GM12878 (cell line): ENCODE results near the gene PIP4K2B. TPM values are rescaled to one million over a fixed set of nuclear protein-coding genes. Genes with fewer than 3 reads are reported as not detected.

Source experiments
- ATAC-seq: fragments of 200-7000 bp; cut with Tn5 transposase; 3 replicates; pipeline ENCODE4 v1.9.1; 2020; ENCODE audit warnings: mild to moderate bottlenecking, moderate library complexity
- BruUV-seq: library from RNA; stranded (reverse); fragments of 400-500 nt; replicated peaks from 2 replicates; lab custom pipeline; 2021; lab: Mats Ljungman, UMichigan
- CTCF ChIA-PET: fragments of 300-600 bp; sonication (Branson Sonifier 250); formaldehyde crosslinking; extraction: SDS; loops from one replicate; lab custom pipeline; 2021; ENCODE audit warnings: inconsistent platforms; lab: Yijun Ruan, JAX
- POLR2A ChIA-PET: fragments of 350-600 bp; formaldehyde crosslinking; extraction: SDS; loops from one replicate; lab custom pipeline; 2021; ENCODE audit warnings: inconsistent platforms; lab: Charles Lee
- RAD21 ChIA-PET: fragments of 300-600 bp; sonication (Branson Sonifier 250); formaldehyde crosslinking; loops from one replicate; lab custom pipeline; 2023; ENCODE audit warnings: antibody characterized with exemption; ENCODE audit not compliant: unreplicated experiment; lab: Charles Lee
- SMC1A ChIA-PET: fragments of 300-600 bp; sonication (Branson Sonifier 250); formaldehyde crosslinking; loops from one replicate; lab custom pipeline; 2023; ENCODE audit not compliant: unreplicated experiment, uncharacterized antibody; lab: Charles Lee
- DNase-seq: peaks from one replicate; pipeline ENCODE4 v3.0.0-alpha.2; 2011; ENCODE audit warnings: low read depth, low spot score
- FAIRE-seq: peaks from 3 replicates; lab custom pipeline; 2011; peaks lifted over from hg19 to GRCh38; lab: Jason Lieb, UNC
- H2AFZ ChIP-seq: 2 replicates; pipeline ENCODE4 v1.6.0; 2011; ENCODE audit warnings: low read depth, low read length, control low read depth; ENCODE audit not compliant: control insufficient read depth
- H3K27ac ChIP-seq: 2 replicates; pipeline ENCODE4 v1.5.1; 2011; ENCODE audit warnings: control low read depth; ENCODE audit not compliant: control insufficient read depth, insufficient read depth
- H3K27me3 ChIP-seq, 2 experiments: replicated peaks in 1 of 2; 2 replicates each; pipeline versions ENCODE4 v1.6.0 to v1.6.1; 2011; ENCODE audit warnings: low read length in 1 of 2; ENCODE audit not compliant: control insufficient read depth in 2 of 2, insufficient read depth in 2 of 2
- H3K36me3 ChIP-seq, 2 experiments: 2 replicates each; pipeline ENCODE4 v1.5.1; 2011; ENCODE audit warnings: low read length in 1 of 2; ENCODE audit not compliant: control insufficient read depth in 2 of 2, insufficient read depth in 2 of 2
- H3K4me1 ChIP-seq: 2 replicates; pipeline ENCODE4 v1.6.1; 2011; ENCODE audit warnings: mild to moderate bottlenecking, low read length, moderate library complexity, mixed read lengths; ENCODE audit not compliant: control insufficient read depth, insufficient read depth
- H3K4me2 ChIP-seq: 2 replicates; pipeline ENCODE4 v1.6.0; 2011; ENCODE audit warnings: control low read depth; ENCODE audit not compliant: control insufficient read depth, insufficient read depth
- H3K4me3 ChIP-seq: fragments of 200-600 bp; sonication (generic); 2 replicates; pipeline ENCODE4 v1.5.1; 2016
- H3K79me2 ChIP-seq: 2 replicates; pipeline ENCODE4 v1.6.0; 2011; ENCODE audit warnings: low read length; ENCODE audit not compliant: control insufficient read depth, insufficient read depth
- H3K9ac ChIP-seq: 2 replicates; pipeline ENCODE4 v1.8.0; 2011; ENCODE audit warnings: low read length, control low read depth, mixed read lengths; ENCODE audit not compliant: control insufficient read depth, insufficient read depth
- H3K9me3 ChIP-seq: replicated peaks from 3 replicates; pipeline ENCODE4 v1.5.1; 2011; ENCODE audit warnings: mild to moderate bottlenecking, low read length; ENCODE audit not compliant: control insufficient read depth, insufficient read depth
- H4K20me1 ChIP-seq: 2 replicates; pipeline ENCODE4 v1.6.0; 2011; ENCODE audit not compliant: control insufficient read depth, insufficient read depth
- BACH1 ChIP-seq: fragments of 450-650 bp; IDR thresholded peaks from 2 replicates; pipeline ENCODE4 v1.6.1; 2017; ENCODE audit warnings: mild to moderate bottlenecking, borderline replicate concordance
- EGR1 ChIP-seq, 2 experiments: IDR thresholded peaks; 1 replicate in 1 of 2; 2 replicates in 1 of 2; pipeline ENCODE4 v1.6.1; 2011 to 2012; ENCODE audit warnings: low read depth in 2 of 2, low read length in 2 of 2, borderline replicate concordance in 1 of 2, mild to moderate bottlenecking in 1 of 2, moderate library complexity in 1 of 2
- EP300 ChIP-seq, 2 experiments: fragments of 150-350 bp in 1 of 2; IDR thresholded peaks; 2 replicates each; pipeline ENCODE4 v1.6.1; 2011 to 2012; ENCODE audit warnings: low read depth in 2 of 2, low read length in 2 of 2, borderline replicate concordance in 1 of 2, improper control_type of control experiment in 1 of 2, inconsistent platforms in 1 of 2; ENCODE audit not compliant: control insufficient read depth in 1 of 2
- GATAD2B ChIP-seq: fragments of 450-650 bp; conservative IDR thresholded peaks from 2 replicates; pipeline ENCODE4 v1.6.1; 2017; ENCODE audit warnings: low read depth, mild to moderate bottlenecking, moderate library complexity
- HDGF ChIP-seq: fragments of 450-650 bp; IDR thresholded peaks from 2 replicates; pipeline ENCODE4 v1.6.1; 2016; ENCODE audit warnings: antibody characterized with exemption
- HSF1 ChIP-seq: fragments of 150-350 bp; IDR thresholded peaks from 2 replicates; pipeline ENCODE4 v1.6.1; 2014; ENCODE audit warnings: mild to moderate bottlenecking, low read depth, low read length
- NBN ChIP-seq: fragments of 450-650 bp; IDR thresholded peaks from 2 replicates; pipeline ENCODE4 v1.6.1; 2016
- NFIC ChIP-seq: IDR thresholded peaks from 2 replicates; pipeline ENCODE4 v1.6.1; 2012; ENCODE audit warnings: low read depth, mild to moderate bottlenecking, inconsistent platforms, low read length, moderate library complexity
- NKRF ChIP-seq: fragments of 450-650 bp; conservative IDR thresholded peaks from 2 replicates; pipeline ENCODE4 v1.6.1; 2017; ENCODE audit warnings: mild to moderate bottlenecking, moderate library complexity
- NR2F1 ChIP-seq: fragments of 450-650 bp; conservative IDR thresholded peaks from 2 replicates; pipeline ENCODE4 v1.6.1; 2017; ENCODE audit warnings: mild to moderate bottlenecking
- PAX8 ChIP-seq: fragments of 450-650 bp; IDR thresholded peaks from 2 replicates; pipeline ENCODE4 v1.6.1; 2017; ENCODE audit warnings: mild to moderate bottlenecking, moderate library complexity
- POLR2A ChIP-seq: IDR thresholded peaks from 2 replicates; pipeline ENCODE4 v1.6.1; 2011; ENCODE audit warnings: low read depth, mild to moderate bottlenecking, low read length
- RAD21 ChIP-seq: IDR thresholded peaks from 2 replicates; pipeline ENCODE4 v1.6.1; 2011; ENCODE audit warnings: mild to moderate bottlenecking, low read depth, low read length, moderate library complexity; ENCODE audit not compliant: insufficient read depth
- STAT3 ChIP-seq: IDR thresholded peaks from 2 replicates; pipeline ENCODE4 v1.6.1; 2011; ENCODE audit warnings: low read depth, low read length, improper control_type of control experiment
- TARDBP ChIP-seq: IDR thresholded peaks from 2 replicates; pipeline ENCODE4 v1.6.1; 2016; ENCODE audit warnings: borderline replicate concordance
- TBL1XR1 ChIP-seq: IDR thresholded peaks from 2 replicates; pipeline ENCODE4 v1.6.1; 2012; ENCODE audit warnings: low read depth, low read length, improper control_type of control experiment
- ZNF622 ChIP-seq: fragments of 450-650 bp; IDR thresholded peaks from 2 replicates; pipeline ENCODE4 v1.6.1; 2017; ENCODE audit warnings: mild to moderate bottlenecking, inconsistent platforms
- WGBS: methylation state at CpG from one replicate; pipeline ENCODE4 v1.1.6; 2016; ENCODE audit warnings: low lambda C conversion rate; ENCODE audit not compliant: insufficient replicate concordance, insufficient coverage; ENCODE audit errors: missing lambda C conversion rate; 5-methylcytosine and 5-hydroxymethylcytosine counted together
- in situ Hi-C: fragments of 300-500 bp; cut with MboI; formaldehyde crosslinking; loops from 9 replicates; pipeline ENCODE4 v1.14.3; 2018; ENCODE audit warnings: mixed read lengths
- intact Hi-C: fragments of 100-400 bp; cut with micrococcal nuclease; formaldehyde crosslinking; loops from one replicate; pipeline ENCODE4 v1.14.2; 2022; ENCODE audit not compliant: unreplicated experiment
- polyA plus RNA-seq, 11 experiments: library from polyadenylated mRNA; depleted of rRNA in 4 of 11; unstranded in 6 of 11; stranded (reverse) in 5 of 11; fragments of >200 nt; fragmentation: Nextera tagmentation in 4 of 11; fragmentation: Illumina TruSeq in 1 of 11; extraction: Ambion mirVana in 4 of 11; extraction: Trizol in 1 of 11; gene quantifications; 1 replicate in 1 of 11; 2 replicates in 10 of 11; pipeline versions ENCODE4 v1.2.1 to v1.2.3, GENCODE V29; 2011 to 2016; ENCODE audit warnings: inconsistent platforms in 2 of 11, missing spikeins in 2 of 11, low read depth in 1 of 11
- total RNA-seq, 4 experiments: library from RNA; depleted of rRNA in 3 of 4; stranded (reverse); fragments of >200 nt in 3 of 4; fragmentation: Illumina TruSeq in 1 of 4; extraction: Trizol in 1 of 4; gene quantifications; 2 replicates each; pipeline versions ENCODE4 v1.2.1 to v1.2.3, GENCODE V29; 2013 to 2021
- TF ChIP-seq, protein P1 (sequence below): fragments of 450-650 bp; IDR thresholded peaks from 2 replicates; pipeline ENCODE4 v1.6.1; 2017; ENCODE audit warnings: borderline replicate concordance
- TF ChIP-seq, protein P2 (sequence below): fragments of 450-650 bp; IDR thresholded peaks from 2 replicates; pipeline ENCODE4 v1.6.1; 2014; ENCODE audit warnings: mild to moderate bottlenecking

The PIP4K2B gene
- total and polyA plus RNA-seq, 10 of the 15 experiments (the other 5 are each of a cell fraction or from before 2014, with no cell fraction given), result 3.8 to 30.3 (median 18.2) TPM

- Histone ChIP-seq H2AFZ (peak overlapping the region; percentile 55), H3K79me2 (peaks cover 42% of the 10 kb centered on the region), H3K4me3 (peak overlapping the region; percentile 95), H4K20me1 (no peaks in the 10 kb centered on the region), H3K4me2 (peak overlapping the region; percentile 81), H3K36me3 (no peaks in the 10 kb centered on the region), H3K27ac (peak overlapping the region; percentile 76), H3K4me1 (peaks cover 35% of the 10 kb centered on the region), H3K27me3 (no peaks in the 10 kb centered on the region; a peak in 1 of 4 replicates), H3K9me3 (no peaks in the 10 kb centered on the region), H3K9ac (peak overlapping the region; percentile 77)
- CTCF ChIA-PET, result interaction anchor here (0.7 to 2.3 kb wide), 2 partner anchors 13 to 16 kb away, joined by 5 to 11 read pairs; partner anchors contain the start of gene CISD3
- RAD21 ChIA-PET, result no interaction called here
- POLR2A ChIA-PET, result no interaction called here
- DNase-seq (no peak), ATAC-seq (peak; percentile 11), FAIRE-seq (no peak)
- BruUV-seq, result no TSS peak
- WGBS, result 3% methylated on average over 50 of the region's 64 CpGs
- SMC1A ChIA-PET, result no interaction called here
- in situ Hi-C loops (no loop called here), intact Hi-C loops (no loop called here)
- TF ChIP-seq TBL1XR1, result no peak
- no peak for TF ChIP-seq NFIC
- TF ChIP-seq NR2F1, result 0 out of 2 replicates have a peak, but pooled peaks have one; percentile 24
- TF ChIP-seq STAT3, result no peak
- no peak for TF ChIP-seq PAX8
- no peak for TF ChIP-seq HSF1
- no peak for TF ChIP-seq EGR1 (IDR thresholded peaks at IDR 0.05; ENCODE audit: borderline replicate concordance in 1 of 2, low read depth in 2 of 2, low read length in 2 of 2)
- peak; percentile 14; the same call in 1 of the 2 replicates for TF ChIP-seq POLR2A
- TF ChIP-seq TARDBP, result no peak
- TF ChIP-seq, protein P1, sequence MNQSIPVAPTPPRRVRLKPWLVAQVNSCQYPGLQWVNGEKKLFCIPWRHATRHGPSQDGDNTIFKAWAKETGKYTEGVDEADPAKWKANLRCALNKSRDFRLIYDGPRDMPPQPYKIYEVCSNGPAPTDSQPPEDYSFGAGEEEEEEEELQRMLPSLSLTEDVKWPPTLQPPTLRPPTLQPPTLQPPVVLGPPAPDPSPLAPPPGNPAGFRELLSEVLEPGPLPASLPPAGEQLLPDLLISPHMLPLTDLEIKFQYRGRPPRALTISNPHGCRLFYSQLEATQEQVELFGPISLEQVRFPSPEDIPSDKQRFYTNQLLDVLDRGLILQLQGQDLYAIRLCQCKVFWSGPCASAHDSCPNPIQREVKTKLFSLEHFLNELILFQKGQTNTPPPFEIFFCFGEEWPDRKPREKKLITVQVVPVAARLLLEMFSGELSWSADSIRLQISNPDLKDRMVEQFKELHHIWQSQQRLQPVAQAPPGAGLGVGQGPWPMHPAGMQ, result no peak
- TF ChIP-seq ZNF622, result no peak
- peak; percentile 72 for TF ChIP-seq GATAD2B
- TF ChIP-seq NBN, result peak; percentile 33
- TF ChIP-seq, protein P2, sequence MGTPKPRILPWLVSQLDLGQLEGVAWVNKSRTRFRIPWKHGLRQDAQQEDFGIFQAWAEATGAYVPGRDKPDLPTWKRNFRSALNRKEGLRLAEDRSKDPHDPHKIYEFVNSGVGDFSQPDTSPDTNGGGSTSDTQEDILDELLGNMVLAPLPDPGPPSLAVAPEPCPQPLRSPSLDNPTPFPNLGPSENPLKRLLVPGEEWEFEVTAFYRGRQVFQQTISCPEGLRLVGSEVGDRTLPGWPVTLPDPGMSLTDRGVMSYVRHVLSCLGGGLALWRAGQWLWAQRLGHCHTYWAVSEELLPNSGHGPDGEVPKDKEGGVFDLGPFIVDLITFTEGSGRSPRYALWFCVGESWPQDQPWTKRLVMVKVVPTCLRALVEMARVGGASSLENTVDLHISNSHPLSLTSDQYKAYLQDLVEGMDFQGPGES, result no peak
- TF ChIP-seq NKRF, result peak; percentile 51; the same call in 1 of the 2 replicates
- peak; percentile 55; the same call in 1 of the 2 replicates for TF ChIP-seq HDGF
- peak; percentile 71; the same call in 1 of the 2 replicates for TF ChIP-seq BACH1
- TF ChIP-seq EP300 (IDR thresholded peaks at IDR 0.05; ENCODE audit: borderline replicate concordance in 1 of 2, control insufficient read depth in 1 of 2, low read depth in 2 of 2, low read length in 2 of 2), result no peak
- no peak for TF ChIP-seq RAD21
These were observed 51.8 kb downstream of the PIP4K2B start for GRCh38 chr17:38747463-38748148.
